WTC11 (cell line): ENCODE data around the gene TRAFD1.

Experiments
- ATF6 ChIP-seq: sonication (generic); formaldehyde crosslinking; IDR thresholded peaks from 2 replicates; pipeline ENCODE4 v1.8.1; 2023; ENCODE audit warnings: mild to moderate bottlenecking, missing genetic modification reagents
- CREB1 ChIP-seq: sonication (generic); formaldehyde crosslinking; IDR thresholded peaks from 2 replicates; pipeline ENCODE4 v1.8.0; 2023; ENCODE audit warnings: mild to moderate bottlenecking, missing genetic modification reagents
- CTCF ChIP-seq: fragments of 200-600 bp; IDR thresholded peaks from 2 replicates; pipeline ENCODE4 v1.8.0; 2022; ENCODE audit warnings: antibody characterized with exemption
- FOXK1 ChIP-seq: sonication (generic); formaldehyde crosslinking; IDR thresholded peaks from 2 replicates; pipeline ENCODE4 v1.8.0; 2022; ENCODE audit warnings: mild to moderate bottlenecking, moderate library complexity, missing genetic modification reagents
- HMGA2 ChIP-seq: fragments of 250-450 bp; sonication (Bioruptor Pico); IDR thresholded peaks from 2 replicates; pipeline ENCODE4 v1.4.0; 2021; ENCODE audit warnings: mild to moderate bottlenecking, moderate library complexity
- MLX ChIP-seq: sonication (generic); formaldehyde crosslinking; IDR thresholded peaks from 2 replicates; pipeline ENCODE4 v1.8.1; 2023; ENCODE audit warnings: mild to moderate bottlenecking, missing genetic modification reagents, moderate library complexity
- NFATC4 ChIP-seq: fragments of 250-450 bp; sonication (Bioruptor Pico); IDR thresholded peaks from 2 replicates; pipeline ENCODE4 v1.9.0; 2021; ENCODE audit warnings: mild to moderate bottlenecking
- NFYB ChIP-seq: sonication (generic); formaldehyde crosslinking; conservative IDR thresholded peaks from 2 replicates; pipeline ENCODE4 v1.8.0; 2022; ENCODE audit warnings: low read depth, missing genetic modification reagents
- PRDM15 ChIP-seq: sonication (generic); formaldehyde crosslinking; IDR thresholded peaks from 2 replicates; pipeline ENCODE4 v1.8.0; 2022; ENCODE audit warnings: missing genetic modification reagents
- RELA ChIP-seq: sonication (generic); formaldehyde crosslinking; IDR thresholded peaks from 2 replicates; pipeline ENCODE4 v1.8.1; 2022; ENCODE audit warnings: missing genetic modification reagents, mild to moderate bottlenecking, borderline replicate concordance
- SMAD4 ChIP-seq: sonication (generic); formaldehyde crosslinking; IDR thresholded peaks from 2 replicates; pipeline ENCODE4 v1.8.0; 2022; ENCODE audit warnings: mild to moderate bottlenecking, missing genetic modification reagents
- TP53 ChIP-seq: sonication (generic); formaldehyde crosslinking; IDR thresholded peaks from 2 replicates; pipeline ENCODE4 v1.8.1; 2023; ENCODE audit warnings: mild to moderate bottlenecking, missing genetic modification reagents
- ZNF263 ChIP-seq: sonication (generic); formaldehyde crosslinking; IDR thresholded peaks from 2 replicates; pipeline ENCODE4 v1.8.1; 2022; ENCODE audit warnings: low read depth, mild to moderate bottlenecking, moderate library complexity, missing genetic modification reagents

GRCh38 chr12:112116232-112117060 lies 8.9 kb upstream of the TRAFD1 start:
- TF ChIP-seq HMGA2 (CRISPR knock-in tag) (no peak), FOXK1 (CRISPR knock-in tag) (no peak), MLX (CRISPR knock-in tag) (no peak), PRDM15 (CRISPR knock-in tag) (no peak), CTCF (no peak), RELA (CRISPR knock-in tag) (no peak), CREB1 (CRISPR knock-in tag) (no peak), TP53 (CRISPR knock-in tag) (no peak), NFATC4 (CRISPR knock-in tag) (no peak), ATF6 (CRISPR knock-in tag) (no peak), NFYB (CRISPR knock-in tag) (no peak), ZNF263 (no peak), SMAD4 (CRISPR knock-in tag) (no peak)
